B cell (primary cell): ENCODE data around the gene ADAMTS10. TPM values are rescaled to one million over a fixed set of nuclear protein-coding genes. Genes with fewer than 3 reads are reported as not detected.

Experiments
- ATAC-seq: fragments of 200-7000 bp; cut with Tn5 transposase; one replicate; pipeline ENCODE4 v1.10.0; 2021; ENCODE audit warnings: low read depth, mild to moderate bottlenecking, moderate number of reproducible peaks, moderate library complexity
- CTCF ChIA-PET: fragments of 350-600 bp; sonication (Branson Sonifier 250); formaldehyde crosslinking; loops from one replicate; lab custom pipeline; 2021; ENCODE audit warnings: antibody characterized with exemption, inconsistent platforms; lab: Charles Lee
- POLR2A ChIA-PET: fragments of 350-600 bp; sonication (Branson Sonifier 250); formaldehyde crosslinking; loops from one replicate; lab custom pipeline; 2021; ENCODE audit warnings: antibody characterized with exemption; lab: Charles Lee
- DNase-seq: peaks from one replicate; pipeline ENCODE4 v3.0.0; 2013
- H2AFZ ChIP-seq: 2 replicates; pipeline ENCODE4 v1.6.1; 2012; ENCODE audit warnings: mild to moderate bottlenecking, low read depth, low read length; ENCODE audit not compliant: insufficient read depth, poor library complexity, severe bottlenecking
- H3K27ac ChIP-seq, 2 donors: 1 replicate in 1 of 2; 2 replicates in 1 of 2; pipeline ENCODE4 v1.5.1; 2012 to 2013; ENCODE audit warnings: low read length in 2 of 2, mild to moderate bottlenecking in 2 of 2, moderate library complexity in 1 of 2
- H3K27me3 ChIP-seq, 4 experiments: fragments of 200-600 bp in 1 of 4; sonication (generic) in 1 of 4; replicated peaks in 1 of 4; 1 replicate in 2 of 4; 2 replicates in 2 of 4; pipeline versions ENCODE4 v1.6.1 to v1.7.0; 2013 to 2016; ENCODE audit warnings: low read length in 3 of 4, mild to moderate bottlenecking in 2 of 4, mixed read lengths in 1 of 4, moderate library complexity in 1 of 4; ENCODE audit not compliant: insufficient read depth in 4 of 4, control insufficient read depth in 3 of 4; ENCODE audit errors: control extremely low read depth in 1 of 4
- H3K36me3 ChIP-seq, 2 experiments: replicated peaks in 1 of 2; 1 replicate in 1 of 2; 2 replicates in 1 of 2; pipeline versions ENCODE4 v1.6.1 to v1.7.1; 2013; ENCODE audit warnings: low read length in 1 of 2; ENCODE audit not compliant: insufficient read depth in 2 of 2, control insufficient read depth in 1 of 2; ENCODE audit errors: control extremely low read depth in 1 of 2, extremely low read depth in 1 of 2
- H3K4me1 ChIP-seq, 2 donors: fragments of 200-600 bp in 1 of 2; sonication (generic) in 1 of 2; 1 replicate in 1 of 2; 2 replicates in 1 of 2; pipeline versions ENCODE4 v1.5.1 to v1.6.1; 2013 to 2017; ENCODE audit warnings: low read length in 2 of 2; ENCODE audit not compliant: control insufficient read depth in 2 of 2, insufficient read depth in 2 of 2
- H3K4me2 ChIP-seq: replicated peaks from 2 replicates; pipeline ENCODE3; 2012; ENCODE audit warnings: mild to moderate bottlenecking, low read depth, low read length; ENCODE audit not compliant: poor library complexity, severe bottlenecking
- H3K4me3 ChIP-seq, 5 experiments: fragments of 200-600 bp in 1 of 5; sonication (generic) in 1 of 5; 1 replicate in 3 of 5; 2 replicates in 2 of 5; pipeline versions ENCODE4 v1.5.1 to v1.7.0; 2011 to 2016; ENCODE audit warnings: low read length in 4 of 5, mild to moderate bottlenecking in 4 of 5, low read depth in 2 of 5, control low read depth in 1 of 5, moderate library complexity in 1 of 5; ENCODE audit not compliant: insufficient read depth in 1 of 5; ENCODE audit errors: control extremely low read depth in 1 of 5, extremely low read depth in 1 of 5
- H3K79me2 ChIP-seq: fragments of 200-600 bp; sonication (generic); one replicate; pipeline ENCODE4 v1.6.0; 2016; ENCODE audit warnings: low read length; ENCODE audit not compliant: control insufficient read depth, insufficient read depth
- H3K9ac ChIP-seq: fragments of 200-600 bp; sonication (generic); 2 replicates; pipeline ENCODE4 v1.6.1; 2017; ENCODE audit warnings: mild to moderate bottlenecking, low read length, moderate library complexity
- H3K9me3 ChIP-seq, 3 donors: one replicate each; pipeline versions ENCODE4 v1.6.1 to v1.7.1; 2013; ENCODE audit warnings: low read length in 2 of 3; ENCODE audit not compliant: control insufficient read depth in 2 of 3, insufficient read depth in 1 of 3; ENCODE audit errors: control extremely low read depth in 1 of 3
- H4K20me1 ChIP-seq: 2 replicates; pipeline ENCODE4 v1.6.0; 2012; ENCODE audit warnings: mild to moderate bottlenecking, low read length; ENCODE audit not compliant: insufficient read depth, control insufficient read depth, poor library complexity, severe bottlenecking
- H3K27ac Mint-ChIP-seq: one replicate; pipeline ENCODE4 v1.8.0; 2021; ENCODE audit warnings: mixed read lengths
- H3K27me3 Mint-ChIP-seq: one replicate; pipeline ENCODE4 v1.8.0; 2021; ENCODE audit warnings: mixed read lengths
- H3K4me1 Mint-ChIP-seq: one replicate; pipeline ENCODE4 v1.8.0; 2021; ENCODE audit warnings: mixed read lengths
- H3K4me3 Mint-ChIP-seq: one replicate; pipeline ENCODE4 v1.8.0; 2021; ENCODE audit warnings: mixed read lengths
- H3K9me3 Mint-ChIP-seq: one replicate; pipeline ENCODE4 v1.8.0; 2022; ENCODE audit warnings: mixed read lengths; ENCODE audit not compliant: insufficient read depth
- CTCF ChIP-seq: fragments of 200-600 bp; IDR thresholded peaks from one replicate; pipeline ENCODE4 v1.8.0; 2022; ENCODE audit warnings: antibody characterized with exemption, mild to moderate bottlenecking
- EZH2 ChIP-seq: IDR thresholded peaks from 2 replicates; pipeline ENCODE4 v1.6.1; 2012; ENCODE audit warnings: borderline replicate concordance, low read depth, mild to moderate bottlenecking, moderate library complexity, low read length; ENCODE audit not compliant: insufficient read depth, poor library complexity, severe bottlenecking
- WGBS: methylation state at CpG from one replicate; pipeline ENCODE4 v1.1.5; 2013; ENCODE audit warnings: missing lambda C conversion rate; ENCODE audit not compliant: insufficient coverage; 5-methylcytosine and 5-hydroxymethylcytosine counted together
- intact Hi-C: fragments of 100-400 bp; cut with micrococcal nuclease; formaldehyde crosslinking; loops from one replicate; pipeline ENCODE4 v1.10.0; 2022
- polyA plus RNA-seq: library from polyadenylated mRNA; depleted of rRNA; stranded (reverse); fragments of >200 nt; gene quantifications from 2 replicates; pipeline ENCODE4 v1.2.3, GENCODE V29; 2012
- total RNA-seq, 2 donors: library from RNA; stranded (reverse); fragments of 120-200 nt in 1 of 2; gene quantifications; 1 replicate in 1 of 2; 2 replicates in 1 of 2; pipeline versions ENCODE4 v1.2.3 to v1.2.4, GENCODE V29; 2013 to 2022

ADAMTS10 gene
- total and polyA plus RNA-seq, 2 donors (not counting 1 experiment from before 2014, with no cell fraction given) = 0.59 to 1.8 TPM

DNA sequence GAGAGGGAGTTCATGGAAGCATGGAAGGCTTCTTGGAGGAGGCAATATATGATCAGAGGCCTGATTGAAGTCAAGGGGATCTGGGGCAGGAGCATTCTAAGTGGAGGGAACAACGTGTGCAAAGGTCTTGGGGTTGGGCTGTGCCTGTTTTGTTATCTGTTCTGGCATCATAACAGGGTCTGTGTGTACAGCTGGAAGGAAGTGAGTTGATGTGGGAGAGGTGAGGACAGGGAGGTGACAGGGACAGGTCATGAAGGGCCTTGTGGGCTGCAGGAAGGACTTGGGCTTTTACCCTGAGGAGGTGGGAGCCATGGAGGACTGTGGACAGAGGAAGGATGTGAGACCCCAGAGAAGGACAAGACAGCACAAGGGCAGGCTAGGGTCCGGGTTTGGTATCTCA, 18.7 kb upstream of the ADAMTS10 start:
- no peak overlapping the region for H3K27ac Mint-ChIP-seq
- TF ChIP-seq EZH2 (no peak), CTCF (no peak)
- ChIA-PET CTCF (no interaction called here), POLR2A (no interaction called here)
- Histone ChIP-seq H3K4me1 (no peaks in the 10 kb centered on the region), H3K36me3 (no peaks in the 10 kb centered on the region), H3K4me3 (no peak overlapping the region), H4K20me1 (no peaks in the 10 kb centered on the region), H3K27ac (no peak overlapping the region), H3K4me2 (no peak overlapping the region), H3K79me2 (no peaks in the 10 kb centered on the region), H3K27me3 (peaks cover 0 to 3% (median 0%) of the 10 kb centered on the region in 4 experiments), H3K9me3 (no peaks in the 10 kb centered on the region), H3K9ac (no peak overlapping the region), H2AFZ (no peak overlapping the region)
- H3K27me3 Mint-ChIP-seq = no peaks in the 10 kb centered on the region
- WGBS = 92% methylated on average over 1 of the region's 2 CpGs
- H3K9me3 Mint-ChIP-seq = no peaks in the 10 kb centered on the region
- H3K4me1 Mint-ChIP-seq = no peaks in the 10 kb centered on the region
- no peak overlapping the region for H3K4me3 Mint-ChIP-seq
- ATAC-seq (no peak), DNase-seq (no peak)
- intact Hi-C loops = no loop called here

DNA sequence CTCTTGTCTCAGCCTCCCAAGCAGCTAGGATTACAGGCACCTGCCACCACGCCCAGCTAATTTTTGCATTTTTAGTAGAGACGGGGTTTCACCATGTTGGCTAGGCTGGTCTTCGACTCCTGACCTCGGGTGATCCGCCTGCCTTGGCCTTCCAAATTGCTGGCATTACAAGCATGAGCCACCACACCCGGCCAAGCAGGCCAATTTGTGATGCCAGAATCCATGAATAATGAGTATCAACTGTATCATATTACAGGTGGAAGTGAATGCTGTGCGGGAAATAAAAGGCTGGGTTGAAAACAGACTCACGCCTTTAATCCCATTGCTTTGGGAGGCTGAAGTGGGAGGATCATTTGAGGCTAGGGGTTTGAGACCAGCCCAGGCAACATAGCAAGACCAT, 16.3 kb upstream of the ADAMTS10 start:
- CTCF ChIA-PET = no interaction called here

More for the DNA sequence above, 16.3 kb upstream of the ADAMTS10 start:
- Histone ChIP-seq H3K36me3 (no peaks in the 10 kb centered on the region), H4K20me1 (no peaks in the 10 kb centered on the region), H3K9ac (no peak overlapping the region), H3K79me2 (no peaks in the 10 kb centered on the region), H3K4me2 (no peak overlapping the region), H2AFZ (no peak overlapping the region), H3K27me3 (peaks cover 0 to 3% (median 0%) of the 10 kb centered on the region in 4 experiments), H3K9me3 (peaks cover 0 to 2% (median 0%) of the 10 kb centered on the region in 3 donors), H3K27ac (no peak overlapping the region), H3K4me3 (no peak overlapping the region), H3K4me1 (no peaks in the 10 kb centered on the region)
- no peaks in the 10 kb centered on the region for H3K4me1 Mint-ChIP-seq
- H3K27ac Mint-ChIP-seq = no peak overlapping the region
- intact Hi-C loops = no loop called here
- no peak overlapping the region for H3K4me3 Mint-ChIP-seq
- no peak for TF ChIP-seq CTCF
- TF ChIP-seq EZH2 = no peak
- WGBS = 100% methylated on average over 3 of the region's 8 CpGs
- ATAC-seq (no peak), DNase-seq (no peak)
- H3K9me3 Mint-ChIP-seq = no peaks in the 10 kb centered on the region
- H3K27me3 Mint-ChIP-seq = no peaks in the 10 kb centered on the region
- POLR2A ChIA-PET = no interaction called here
